HEK293T (cell line): ENCODE measurements around the gene YY1.
"Not testable (repeated sequence)": the region's sequence is repeated elsewhere in the genome, so short reads cannot be mapped to it uniquely, and the experiment has no call there.

ENCODE experiments used
- ARNT ChIP-seq: fragments of 450-650 bp; IDR thresholded peaks from 2 replicates; pipeline ENCODE4 v1.6.1; 2017; ENCODE audit warnings: mild to moderate bottlenecking
- BHLHE40 ChIP-seq: fragments of 450-650 bp; IDR thresholded peaks from 2 replicates; pipeline ENCODE4 v1.6.1; 2016; ENCODE audit warnings: mild to moderate bottlenecking, moderate library complexity, borderline replicate concordance
- CTBP1 ChIP-seq: fragments of 450-650 bp; IDR thresholded peaks from 2 replicates; pipeline ENCODE4 v1.6.1; 2016; ENCODE audit warnings: borderline replicate concordance
- FOXK2 ChIP-seq: fragments of 450-650 bp; IDR thresholded peaks from 2 replicates; pipeline ENCODE4 v1.6.1; 2016; ENCODE audit warnings: mild to moderate bottlenecking
- FOXM1 ChIP-seq: fragments of 450-650 bp; IDR thresholded peaks from 2 replicates; pipeline ENCODE4 v1.6.1; 2017; ENCODE audit warnings: mild to moderate bottlenecking, borderline replicate concordance
- PKNOX1 ChIP-seq: fragments of 450-650 bp; IDR thresholded peaks from 2 replicates; pipeline ENCODE4 v1.6.1; 2016
- SP1 ChIP-seq: fragments of 450-650 bp; IDR thresholded peaks from 2 replicates; pipeline ENCODE4 v1.6.1; 2017
- SUZ12 ChIP-seq: fragments of 450-650 bp; IDR thresholded peaks from 2 replicates; pipeline ENCODE4 v1.6.1; 2016; ENCODE audit warnings: mild to moderate bottlenecking
- TARDBP ChIP-seq: fragments of 450-650 bp; IDR thresholded peaks from 2 replicates; pipeline ENCODE4 v1.6.1; 2016
- ZNF384 ChIP-seq: fragments of 450-650 bp; IDR thresholded peaks from 2 replicates; pipeline ENCODE4 v1.6.1; 2016

- not testable (repeated sequence) for TF ChIP-seq FOXM1, BHLHE40, TARDBP, CTBP1, PKNOX1, FOXK2, SUZ12, SP1, ARNT, ZNF384
These were observed 31.4 kb upstream of the YY1 start for GRCh38 chr14:100207588-100207987.
